GM13976 (cell line): Measurements from ENCODE around the gene RBCK1.
A peak's percentile ranks its signal among the peaks of the same experiment; 100 is the strongest.

Experiments used
- DNase-seq: peaks from one replicate; pipeline ENCODE4 v3.0.0; 2012; ENCODE audit warnings: low spot score
- in situ Hi-C: fragments of 300-500 bp; cut with MboI; formaldehyde crosslinking; loops from one replicate; pipeline ENCODE4 v1.12.0; 2022; ENCODE audit warnings: low sequenced_read_pairs, mixed read lengths, inconsistent platforms; ENCODE audit not compliant: unreplicated experiment
- TF ChIP-seq, protein P1 (sequence below): IDR thresholded peaks from 2 replicates; pipeline ENCODE4 v1.5.1; 2012; ENCODE audit warnings: borderline replicate concordance, mild to moderate bottlenecking; ENCODE audit not compliant: insufficient read depth; ENCODE audit errors: extremely low read depth, missing control alignments, control extremely low read depth

RBCK1 gene

DNA sequence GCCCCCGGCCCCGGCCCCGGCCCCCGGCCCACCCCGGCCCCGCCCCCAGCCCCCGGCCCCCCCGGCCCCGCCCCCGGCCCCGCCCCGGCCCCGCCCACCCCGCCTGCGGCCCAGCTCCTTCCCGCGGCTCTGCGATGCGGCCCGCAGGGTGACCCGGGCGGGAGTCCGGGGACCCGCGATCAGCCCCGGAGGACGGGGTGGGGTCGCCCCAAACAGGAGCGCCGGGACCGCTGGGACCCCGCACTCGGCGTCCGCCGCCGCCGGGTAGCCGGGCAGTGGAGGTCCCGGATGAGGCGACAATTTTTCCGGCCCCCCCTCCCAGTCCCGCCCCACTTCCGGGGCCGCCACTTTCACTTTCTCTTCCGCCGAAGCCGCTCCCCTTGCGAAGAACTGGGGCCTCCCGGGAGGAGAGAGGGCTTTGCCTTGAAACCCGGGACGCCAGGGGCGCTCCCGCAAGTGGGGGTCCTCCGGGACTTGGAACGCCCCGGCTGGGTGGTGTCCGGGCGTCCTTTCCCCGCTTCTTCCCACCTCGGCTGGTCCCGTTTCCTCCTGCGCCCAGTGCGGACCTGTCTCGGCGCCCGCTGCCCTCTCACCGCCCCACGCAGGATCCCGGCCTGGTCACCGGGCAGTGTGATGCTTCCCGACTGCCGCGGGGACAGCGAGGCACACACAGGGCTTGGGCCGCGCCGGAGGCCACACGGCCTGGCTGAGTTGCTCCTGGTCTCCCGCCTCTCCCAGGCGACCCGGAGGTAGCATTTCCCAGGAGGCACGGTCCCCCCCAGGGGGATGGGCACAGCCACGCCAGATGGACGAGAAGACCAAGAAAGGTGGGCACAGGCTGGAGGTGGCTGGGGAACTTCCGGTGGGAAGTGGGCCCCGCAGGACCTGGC lies at the start of gene RBCK1:
TSS of gene RBCK1 (plus strand) at position 347 of the 890 bp plus-strand sequence. CDS start at position 806, 459 bp downstream.
- peak; percentile 99 for DNase-seq
- in situ Hi-C loops: no loop called here
- TF ChIP-seq, protein P1, sequence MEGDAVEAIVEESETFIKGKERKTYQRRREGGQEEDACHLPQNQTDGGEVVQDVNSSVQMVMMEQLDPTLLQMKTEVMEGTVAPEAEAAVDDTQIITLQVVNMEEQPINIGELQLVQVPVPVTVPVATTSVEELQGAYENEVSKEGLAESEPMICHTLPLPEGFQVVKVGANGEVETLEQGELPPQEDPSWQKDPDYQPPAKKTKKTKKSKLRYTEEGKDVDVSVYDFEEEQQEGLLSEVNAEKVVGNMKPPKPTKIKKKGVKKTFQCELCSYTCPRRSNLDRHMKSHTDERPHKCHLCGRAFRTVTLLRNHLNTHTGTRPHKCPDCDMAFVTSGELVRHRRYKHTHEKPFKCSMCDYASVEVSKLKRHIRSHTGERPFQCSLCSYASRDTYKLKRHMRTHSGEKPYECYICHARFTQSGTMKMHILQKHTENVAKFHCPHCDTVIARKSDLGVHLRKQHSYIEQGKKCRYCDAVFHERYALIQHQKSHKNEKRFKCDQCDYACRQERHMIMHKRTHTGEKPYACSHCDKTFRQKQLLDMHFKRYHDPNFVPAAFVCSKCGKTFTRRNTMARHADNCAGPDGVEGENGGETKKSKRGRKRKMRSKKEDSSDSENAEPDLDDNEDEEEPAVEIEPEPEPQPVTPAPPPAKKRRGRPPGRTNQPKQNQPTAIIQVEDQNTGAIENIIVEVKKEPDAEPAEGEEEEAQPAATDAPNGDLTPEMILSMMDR: no peak

DNA sequence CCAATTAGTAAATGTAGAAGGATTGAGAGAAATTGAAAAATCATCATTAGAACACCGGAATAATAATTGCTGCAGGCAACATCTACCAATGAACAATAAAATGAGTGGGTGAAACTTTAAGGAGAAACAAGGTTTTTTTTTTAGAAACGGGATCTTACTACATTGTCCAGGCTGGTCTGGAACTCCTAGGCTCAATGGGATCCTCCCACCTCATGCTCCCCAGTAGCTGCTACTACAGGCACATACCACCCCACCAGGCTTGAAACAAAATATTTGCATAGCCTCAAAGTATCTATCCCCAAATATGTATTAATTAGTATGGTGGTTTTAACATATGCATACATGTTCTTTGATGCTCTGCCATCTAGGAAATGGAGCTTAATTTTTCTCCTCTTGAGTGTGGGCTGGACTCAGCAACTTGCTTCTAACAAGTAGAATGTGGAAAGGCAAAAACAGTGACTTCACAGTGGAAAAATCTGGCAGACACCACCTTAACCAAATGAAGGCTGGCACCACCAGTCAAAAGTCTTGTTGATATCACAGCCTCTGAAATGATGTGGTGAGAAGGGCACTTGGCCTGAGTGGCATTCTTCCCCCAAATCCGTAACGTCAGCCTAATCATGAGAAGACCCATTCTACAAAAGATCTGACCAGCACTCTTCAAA lies 49.1 kb upstream of the RBCK1 start:
- TF ChIP-seq, protein P1: no peak
- DNase-seq: no peak
- in situ Hi-C loops: loop anchor here (5.0 to 10.0 kb wide), 2 partner anchors 123 to 286 kb away; no protein-coding TSS in a partner anchor

- DNase-seq: no peak
- in situ Hi-C loops: no loop called here
- TF ChIP-seq, protein P1: no peak
These were observed 46.5 kb upstream of the RBCK1 start for GRCh38 chr20:361561-361960.

DNA sequence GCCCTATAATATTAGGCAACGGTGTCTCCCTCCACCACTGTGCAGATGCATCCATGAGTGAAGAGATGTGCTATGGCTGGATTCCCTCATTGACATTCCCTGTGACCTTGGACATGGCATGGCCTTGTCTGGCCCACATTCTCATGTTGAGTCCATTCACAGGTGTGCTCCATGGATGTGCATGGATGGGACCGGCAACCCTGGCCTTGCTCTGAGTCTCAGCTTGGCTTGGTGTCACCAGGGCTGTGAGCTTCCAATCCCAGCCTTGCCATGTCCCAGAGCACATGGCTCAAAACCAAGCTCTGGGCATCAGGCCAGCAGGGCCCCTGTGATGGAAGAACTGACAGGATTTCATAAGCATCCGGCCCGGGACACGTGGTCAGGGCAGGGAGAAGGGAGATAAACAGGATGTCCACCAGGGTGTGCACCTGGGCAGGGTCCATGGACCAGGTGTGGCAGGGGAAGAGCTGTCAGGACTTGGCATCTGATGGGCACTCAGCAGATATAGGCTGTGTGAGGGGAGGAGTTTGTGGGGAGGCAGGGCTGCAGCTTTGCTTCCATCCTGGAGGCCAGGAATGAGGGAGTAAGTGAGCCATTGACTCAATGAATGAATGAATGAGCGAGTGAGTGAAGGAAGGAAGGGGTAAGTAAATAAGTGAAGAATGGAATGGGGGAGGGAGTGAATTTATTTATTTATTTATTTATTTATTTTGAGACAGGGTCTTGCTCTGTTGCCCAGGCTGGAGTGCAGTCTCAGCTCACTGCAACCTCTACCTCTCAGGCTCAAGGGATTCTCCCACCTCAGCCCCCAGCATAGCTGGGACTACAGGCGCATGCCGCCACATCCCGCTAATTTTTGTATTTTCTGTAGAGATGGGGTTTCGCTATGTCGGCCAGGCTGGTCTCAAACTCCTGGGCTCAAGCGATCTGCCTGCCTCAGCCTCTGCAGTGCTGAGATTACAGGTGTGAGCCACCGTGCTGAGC lies 45.5 kb upstream of the RBCK1 start:
- DNase-seq: peak; percentile 59
- in situ Hi-C loops: no loop called here
- TF ChIP-seq, protein P1: no peak

- DNase-seq: no peak
- TF ChIP-seq, protein P1: no peak
- in situ Hi-C loops: no loop called here
These were observed 44.6 kb upstream of the RBCK1 start for GRCh38 chr20:363319-364078.
